Astrocyte of the cerebellum (primary cell): ENCODE measurements around the gene GYS2.
"Not testable (repeated sequence)": the region's sequence is repeated elsewhere in the genome, so short reads cannot be mapped to it uniquely, and the experiment has no call there.

Source experiments
- DNase-seq: peaks from one replicate; pipeline ENCODE4 v3.0.0-alpha.2; 2011; ENCODE audit warnings: low read depth
- H3K4me3 ChIP-seq: 2 replicates; pipeline ENCODE4 v1.5.1; 2011; ENCODE audit warnings: mild to moderate bottlenecking, low read depth, low read length, moderate library complexity
- CTCF ChIP-seq: IDR thresholded peaks from 2 replicates; pipeline ENCODE4 v1.5.1; 2012; ENCODE audit warnings: low read length, low read depth, moderate library complexity, mild to moderate bottlenecking; ENCODE audit errors: missing control alignments
- in situ Hi-C: cut with HindIII; loops from 2 replicates; pipeline ENCODE4 v1.10.0; 2017; ENCODE audit warnings: low sequenced_read_pairs

Gene GYS2

GRCh38 chr12:21607701-21608100 is 3.1 kb upstream of the GYS2 start:
- in situ Hi-C loops = no loop called here
- peak; percentile 14 for TF ChIP-seq CTCF
- DNase-seq = peak; percentile 11
- H3K4me3 ChIP-seq = no peak overlapping the region

- in situ Hi-C loops = no loop called here
- TF ChIP-seq CTCF = no peak
- H3K4me3 ChIP-seq = no peak overlapping the region
- DNase-seq = no peak
These were observed 1.5 kb upstream of the GYS2 start for GRCh38 chr12:21606175-21606574.

GRCh38 chr12:21602774-21603173 is 1.9 kb downstream of the GYS2 start:
- H3K4me3 ChIP-seq = no peak overlapping the region
- no peak for TF ChIP-seq CTCF
- DNase-seq = no peak
- in situ Hi-C loops = no loop called here

GRCh38 chr12:21600196-21600595 is 4.5 kb downstream of the GYS2 start:
- in situ Hi-C loops = no loop called here
- DNase-seq = no peak
- no peak overlapping the region for H3K4me3 ChIP-seq
- no peak for TF ChIP-seq CTCF

GRCh38 chr12:21599143-21599999 is 5.3 kb downstream of the GYS2 start:
- DNase-seq = no peak
- in situ Hi-C loops = no loop called here
- TF ChIP-seq CTCF = no peak

GRCh38 chr12:21598651-21599050 is 6.0 kb downstream of the GYS2 start:
- no peak overlapping the region for H3K4me3 ChIP-seq
- DNase-seq = no peak
- in situ Hi-C loops = no loop called here
- TF ChIP-seq CTCF = no peak

More at GRCh38 chr12:21599143-21599999, 5.3 kb downstream of the GYS2 start:
- H3K4me3 ChIP-seq = no peak overlapping the region

- in situ Hi-C loops, DNase-seq, H3K4me3 ChIP-seq: not testable (repeated sequence)
These were observed 9.3 kb downstream of the GYS2 start for GRCh38 chr12:21595356-21595755.
